ENCODE results near the gene ZNF674.

ZNF674 gene

GRCh38 chrX:46545111-46546005 lies at the start of gene ZNF674:
ZNF674 (minus strand) TSS chrX:46545421; CDS start chrX:46542087, 3,334 bp downstream.
- DNase-seq (ENCODE audit: low read depth), result peak; percentile 86

GRCh38 chrX:46589977-46590723 lies 44.9 kb upstream of the ZNF674 start:
- DNase-seq (ENCODE audit: low read depth), result no peak

- peak; percentile 17 for DNase-seq (ENCODE audit: low read depth)
Observed at GRCh38 chrX:46588263-46588662, 43.0 kb upstream of the ZNF674 start.

GRCh38 chrX:46587753-46588171 lies 42.5 kb upstream of the ZNF674 start:
- DNase-seq (ENCODE audit: low read depth), result no peak

- DNase-seq (ENCODE audit: low read depth), result no peak
Observed at GRCh38 chrX:46587158-46587557, 41.9 kb upstream of the ZNF674 start.

- no peak for DNase-seq (ENCODE audit: low read depth)
Observed at GRCh38 chrX:46584736-46585135, 39.5 kb upstream of the ZNF674 start.

- DNase-seq (ENCODE audit: low read depth), result no peak
Observed at GRCh38 chrX:46582966-46583365, 37.7 kb upstream of the ZNF674 start.

- DNase-seq (ENCODE audit: low read depth), result no peak
Observed at GRCh38 chrX:46582325-46582724, 37.1 kb upstream of the ZNF674 start.

- no peak for DNase-seq (ENCODE audit: low read depth)
Observed at GRCh38 chrX:46580613-46581012, 35.4 kb upstream of the ZNF674 start.

- DNase-seq (ENCODE audit: low read depth), result no peak
Observed at GRCh38 chrX:46579250-46579649, 34.0 kb upstream of the ZNF674 start.

GRCh38 chrX:46577221-46578005 lies 32.2 kb upstream of the ZNF674 start:
- DNase-seq (ENCODE audit: low read depth), result no peak

- no peak for DNase-seq (ENCODE audit: low read depth)
Observed at GRCh38 chrX:46576458-46576857, 31.2 kb upstream of the ZNF674 start.

- no peak for DNase-seq (ENCODE audit: low read depth)
Observed at GRCh38 chrX:46575991-46576392, 30.8 kb upstream of the ZNF674 start.

- DNase-seq (ENCODE audit: low read depth), result no peak
Observed at GRCh38 chrX:46575586-46575985, 30.4 kb upstream of the ZNF674 start.

- peak; percentile 4 for DNase-seq (ENCODE audit: low read depth)
Observed at GRCh38 chrX:46574774-46575381, 29.7 kb upstream of the ZNF674 start.

- peak; percentile 10 for DNase-seq (ENCODE audit: low read depth)
Observed at GRCh38 chrX:46573892-46574773, 28.9 kb upstream of the ZNF674 start.

GRCh38 chrX:46573331-46573891 lies 28.2 kb upstream of the ZNF674 start, which contains the start of gene CHST7:
CHST7 (plus strand) TSS chrX:46573765; CDS start chrX:46573932, 167 bp downstream.
- DNase-seq (ENCODE audit: low read depth), result peak; percentile 20

GRCh38 chrX:46572340-46572936 lies 27.2 kb upstream of the ZNF674 start:
- peak; percentile 5 for DNase-seq (ENCODE audit: low read depth)

GRCh38 chrX:46571423-46572339 lies 26.5 kb upstream of the ZNF674 start:
- no peak for DNase-seq (ENCODE audit: low read depth)
